PFSK-1 (cell line): ENCODE measurements around the gene PSMC4.
A peak's percentile ranks its signal among the peaks of the same experiment; 100 is the strongest.

Experiments
- FOXP2 ChIP-seq: optimal IDR thresholded peaks from 2 replicates; pipeline ENCODE3; 2011; ENCODE audit warnings: borderline replicate concordance, control low read depth, inconsistent platforms; ENCODE audit not compliant: insufficient read depth; ENCODE audit errors: extremely low read length, extremely low read depth
- POLR2AphosphoS5 ChIP-seq: IDR thresholded peaks from 2 replicates; pipeline ENCODE4 v1.6.1; 2012; ENCODE audit warnings: low read depth, mild to moderate bottlenecking, control low read depth, low read length, moderate library complexity
- REST ChIP-seq, 2 experiments: IDR thresholded peaks; 2 replicates each; pipeline versions ENCODE4 v1.6.1 to v1.8.0; 2011 to 2012; ENCODE audit warnings: low read depth in 2 of 2, low read length in 2 of 2, control low read depth in 1 of 2, inconsistent platforms in 1 of 2, mild to moderate bottlenecking in 1 of 2, moderate library complexity in 1 of 2; ENCODE audit not compliant: insufficient read depth in 1 of 2
- SIN3A ChIP-seq: IDR thresholded peaks from 2 replicates; pipeline ENCODE4 v1.6.1; 2012; ENCODE audit warnings: mild to moderate bottlenecking, low read length, moderate library complexity, borderline replicate concordance; ENCODE audit not compliant: insufficient read depth
- TAF1 ChIP-seq: IDR thresholded peaks from 2 replicates; pipeline ENCODE4 v1.6.1; 2012; ENCODE audit warnings: low read length, control low read depth, borderline replicate concordance; ENCODE audit not compliant: insufficient read depth

The PSMC4 gene

GRCh38 chr19:39996811-39997637 lies 26.1 kb downstream of the PSMC4 start, which contains the start of gene ZNF546:
Gene ZNF546, plus strand, starts transcription at chr19:39997060. Its CDS starts 1,267 bp downstream, at chr19:39998327.
- peak; percentile 99 for TF ChIP-seq POLR2AphosphoS5
- TF ChIP-seq REST (IDR thresholded peaks at IDR 0.05; ENCODE audit: insufficient read depth in 1 of 2, low read depth in 2 of 2, low read length in 2 of 2), result no peak
- peak; percentile 91; the same call in 1 of the 2 replicates for TF ChIP-seq TAF1
- peak; percentile 8 for TF ChIP-seq FOXP2
- TF ChIP-seq SIN3A, result no peak

GRCh38 chr19:39997638-39998216 lies 26.8 kb downstream of the PSMC4 start:
- TF ChIP-seq POLR2AphosphoS5 (no peak), SIN3A (no peak), REST (IDR thresholded peaks at IDR 0.05; ENCODE audit: insufficient read depth in 1 of 2, low read depth in 2 of 2, low read length in 2 of 2) (no peak), FOXP2 (no peak), TAF1 (no peak)

- TF ChIP-seq TAF1 (no peak), REST (IDR thresholded peaks at IDR 0.05; ENCODE audit: insufficient read depth in 1 of 2, low read depth in 2 of 2, low read length in 2 of 2) (no peak), SIN3A (no peak), POLR2AphosphoS5 (no peak)
Observed at GRCh38 chr19:39998501-39998900, 27.5 kb downstream of the PSMC4 start.

GRCh38 chr19:40005691-40006272 lies 34.8 kb downstream of the PSMC4 start:
- TF ChIP-seq POLR2AphosphoS5, result no peak
- no peak for TF ChIP-seq FOXP2
- TF ChIP-seq TAF1, result no peak
- TF ChIP-seq REST (IDR thresholded peaks at IDR 0.05; ENCODE audit: insufficient read depth in 1 of 2, low read depth in 2 of 2, low read length in 2 of 2), result no peak
